ENCODE measurements around the gene ADGRF5.
A peak's percentile ranks its signal among the peaks of the same experiment; 100 is the strongest.

Gene ADGRF5

GRCh38 chr6:46949632-46950280 is 28.0 kb upstream of the ADGRF5 start:
- no peaks in the 10 kb centered on the region for H3K27me3 ChIP-seq (ENCODE audit: insufficient read depth, low read length, poor library complexity)
- no peak overlapping the region for H3K4me2 ChIP-seq (ENCODE audit: low read length)
- H3K4ac ChIP-seq (ENCODE audit: low read depth, low read length): no peak overlapping the region
- no peak overlapping the region for H2BK5ac ChIP-seq (ENCODE audit: low read length)
- H3K56ac ChIP-seq (ENCODE audit: low read length): no peak overlapping the region
- no peak overlapping the region for H4K5ac ChIP-seq (ENCODE audit: low read length)
- no peak overlapping the region for H3K4me3 ChIP-seq (ENCODE audit: low read length)
- no peaks in the 10 kb centered on the region for H3K36me3 ChIP-seq (ENCODE audit: control insufficient read depth, insufficient read depth, low read length)
- H3K79me1 ChIP-seq (ENCODE audit: low read length): no peaks in the 10 kb centered on the region
- H3K9ac ChIP-seq (ENCODE audit: low read length): no peak overlapping the region
- no peak overlapping the region for H2BK120ac ChIP-seq (ENCODE audit: low read depth, low read length)
- no peak for DNase-seq
- no peak overlapping the region for H4K8ac ChIP-seq (ENCODE audit: low read depth, low read length)
- no peaks in the 10 kb centered on the region for H3K79me2 ChIP-seq (ENCODE audit: control insufficient read depth, insufficient read depth, low read length)
- H3K23ac ChIP-seq (ENCODE audit: low read length): peak overlapping the region; percentile 26
- H3K27ac ChIP-seq (ENCODE audit: low read depth, low read length): no peak overlapping the region
- WGBS (ENCODE audit: extremely low coverage, insufficient coverage, low lambda C conversion rate): no CpG with 5 or more reads among the region's 8 CpGs
- no peak overlapping the region for H3K18ac ChIP-seq (ENCODE audit: low read length)
- no peaks in the 10 kb centered on the region for H3K4me1 ChIP-seq (ENCODE audit: control insufficient read depth, low read depth, low read length)
- no peak overlapping the region for H2AK5ac ChIP-seq (ENCODE audit: low read length)
- H2BK15ac ChIP-seq (replicated peaks; ENCODE audit: low read depth): no peak overlapping the region

GRCh38 chr6:46948699-46949098 is 27.0 kb upstream of the ADGRF5 start:
- no peak overlapping the region for H3K9ac ChIP-seq (ENCODE audit: low read length)
- no peak overlapping the region for H2BK5ac ChIP-seq (ENCODE audit: low read length)
- no peak overlapping the region for H2AK5ac ChIP-seq (ENCODE audit: low read length)
- H3K4me1 ChIP-seq (ENCODE audit: control insufficient read depth, low read depth, low read length): no peaks in the 10 kb centered on the region
- DNase-seq: peak; percentile 18
- no peak overlapping the region for H3K27ac ChIP-seq (ENCODE audit: low read depth, low read length)
- no peak overlapping the region for H3K56ac ChIP-seq (ENCODE audit: low read length)
- H3K4ac ChIP-seq (ENCODE audit: low read depth, low read length): no peak overlapping the region
- H3K79me2 ChIP-seq (ENCODE audit: control insufficient read depth, insufficient read depth, low read length): no peaks in the 10 kb centered on the region
- H3K27me3 ChIP-seq (ENCODE audit: insufficient read depth, low read length, poor library complexity): no peaks in the 10 kb centered on the region
- H3K18ac ChIP-seq (ENCODE audit: low read length): no peak overlapping the region
- no peak overlapping the region for H4K8ac ChIP-seq (ENCODE audit: low read depth, low read length)
- no peaks in the 10 kb centered on the region for H3K36me3 ChIP-seq (ENCODE audit: control insufficient read depth, insufficient read depth, low read length)
- H3K4me3 ChIP-seq (ENCODE audit: low read length): no peak overlapping the region
- H3K4me2 ChIP-seq (ENCODE audit: low read length): no peak overlapping the region
- no peak overlapping the region for H2BK120ac ChIP-seq (ENCODE audit: low read depth, low read length)
- no peak overlapping the region for H2BK15ac ChIP-seq (replicated peaks; ENCODE audit: low read depth)
- H4K5ac ChIP-seq (ENCODE audit: low read length): no peak overlapping the region
- no peaks in the 10 kb centered on the region for H3K79me1 ChIP-seq (ENCODE audit: low read length)
- WGBS (ENCODE audit: extremely low coverage, insufficient coverage, low lambda C conversion rate): no CpG with 5 or more reads among the region's 8 CpGs
- no peak overlapping the region for H3K23ac ChIP-seq (ENCODE audit: low read length)

GRCh38 chr6:46947497-46947896 is 25.8 kb upstream of the ADGRF5 start:
- no peaks in the 10 kb centered on the region for H3K4me1 ChIP-seq (ENCODE audit: control insufficient read depth, low read depth, low read length)
- no CpG with 5 or more reads among the region's 5 CpGs for WGBS (ENCODE audit: extremely low coverage, insufficient coverage, low lambda C conversion rate)
- no peak overlapping the region for H3K18ac ChIP-seq (ENCODE audit: low read length)
- H2BK5ac ChIP-seq (ENCODE audit: low read length): no peak overlapping the region
- DNase-seq: no peak
- no peak overlapping the region for H4K5ac ChIP-seq (ENCODE audit: low read length)
- H3K4ac ChIP-seq (ENCODE audit: low read depth, low read length): no peak overlapping the region
- H3K4me3 ChIP-seq (ENCODE audit: low read length): no peak overlapping the region
- H3K79me2 ChIP-seq (ENCODE audit: control insufficient read depth, insufficient read depth, low read length): no peaks in the 10 kb centered on the region
- H2BK15ac ChIP-seq (replicated peaks; ENCODE audit: low read depth): no peak overlapping the region
- H3K27ac ChIP-seq (ENCODE audit: low read depth, low read length): no peak overlapping the region
- no peak overlapping the region for H4K8ac ChIP-seq (ENCODE audit: low read depth, low read length)
- H3K36me3 ChIP-seq (ENCODE audit: control insufficient read depth, insufficient read depth, low read length): no peaks in the 10 kb centered on the region
- H3K27me3 ChIP-seq (ENCODE audit: insufficient read depth, low read length, poor library complexity): no peaks in the 10 kb centered on the region
- H3K23ac ChIP-seq (ENCODE audit: low read length): no peak overlapping the region
- no peak overlapping the region for H3K56ac ChIP-seq (ENCODE audit: low read length)
- no peak overlapping the region for H2BK120ac ChIP-seq (ENCODE audit: low read depth, low read length)
- H3K9ac ChIP-seq (ENCODE audit: low read length): no peak overlapping the region
- no peak overlapping the region for H2AK5ac ChIP-seq (ENCODE audit: low read length)
- H3K79me1 ChIP-seq (ENCODE audit: low read length): no peaks in the 10 kb centered on the region
- no peak overlapping the region for H3K4me2 ChIP-seq (ENCODE audit: low read length)

- no peak overlapping the region for H4K5ac ChIP-seq (ENCODE audit: low read length)
- no CpG with 5 or more reads among the region's 1 CpG for WGBS (ENCODE audit: extremely low coverage, insufficient coverage, low lambda C conversion rate)
Observed at GRCh38 chr6:46940433-46941226, 18.9 kb upstream of the ADGRF5 start.

GRCh38 chr6:46937642-46938041 is 15.9 kb upstream of the ADGRF5 start:
- Histone ChIP-seq H3K4ac (ENCODE audit: low read depth, low read length) (no peak overlapping the region), H3K56ac (ENCODE audit: low read length) (no peak overlapping the region), H3K4me3 (ENCODE audit: low read length) (no peak overlapping the region), H2AK5ac (ENCODE audit: low read length) (no peak overlapping the region), H3K4me2 (ENCODE audit: low read length) (no peak overlapping the region), H3K79me1 (ENCODE audit: low read length) (no peaks in the 10 kb centered on the region), H4K8ac (ENCODE audit: low read depth, low read length) (no peak overlapping the region), H2BK15ac (replicated peaks; ENCODE audit: low read depth) (no peak overlapping the region), H2BK120ac (ENCODE audit: low read depth, low read length) (no peak overlapping the region), H2BK5ac (ENCODE audit: low read length) (no peak overlapping the region), H3K4me1 (ENCODE audit: control insufficient read depth, low read depth, low read length) (peaks cover 6% of the 10 kb centered on the region), H3K18ac (ENCODE audit: low read length) (no peak overlapping the region), H3K23ac (ENCODE audit: low read length) (no peak overlapping the region), H3K27ac (ENCODE audit: low read depth, low read length) (no peak overlapping the region), H3K79me2 (ENCODE audit: control insufficient read depth, insufficient read depth, low read length) (no peaks in the 10 kb centered on the region), H4K5ac (ENCODE audit: low read length) (no peak overlapping the region), H3K9ac (ENCODE audit: low read length) (no peak overlapping the region), H3K36me3 (ENCODE audit: control insufficient read depth, insufficient read depth, low read length) (no peaks in the 10 kb centered on the region), H3K27me3 (ENCODE audit: insufficient read depth, low read length, poor library complexity) (no peaks in the 10 kb centered on the region)
- DNase-seq: no peak
- WGBS (ENCODE audit: extremely low coverage, insufficient coverage, low lambda C conversion rate): no CpG with 5 or more reads among the region's 4 CpGs

More at GRCh38 chr6:46940433-46941226, 18.9 kb upstream of the ADGRF5 start:
- Histone ChIP-seq H2BK120ac (ENCODE audit: low read depth, low read length) (no peak overlapping the region), H3K79me1 (ENCODE audit: low read length) (no peaks in the 10 kb centered on the region), H3K79me2 (ENCODE audit: control insufficient read depth, insufficient read depth, low read length) (no peaks in the 10 kb centered on the region), H3K18ac (ENCODE audit: low read length) (no peak overlapping the region), H3K4me3 (ENCODE audit: low read length) (no peak overlapping the region), H2AK5ac (ENCODE audit: low read length) (no peak overlapping the region), H3K27ac (ENCODE audit: low read depth, low read length) (no peak overlapping the region), H3K56ac (ENCODE audit: low read length) (no peak overlapping the region), H3K23ac (ENCODE audit: low read length) (no peak overlapping the region), H3K9ac (ENCODE audit: low read length) (no peak overlapping the region), H3K27me3 (ENCODE audit: insufficient read depth, low read length, poor library complexity) (no peaks in the 10 kb centered on the region), H3K4me2 (ENCODE audit: low read length) (no peak overlapping the region), H4K8ac (ENCODE audit: low read depth, low read length) (no peak overlapping the region), H2BK15ac (replicated peaks; ENCODE audit: low read depth) (no peak overlapping the region), H2BK5ac (ENCODE audit: low read length) (no peak overlapping the region), H3K4ac (ENCODE audit: low read depth, low read length) (no peak overlapping the region), H3K4me1 (ENCODE audit: control insufficient read depth, low read depth, low read length) (peaks cover 4% of the 10 kb centered on the region), H3K36me3 (ENCODE audit: control insufficient read depth, insufficient read depth, low read length) (no peaks in the 10 kb centered on the region)
- peak; percentile 18 for DNase-seq
